Measurements from ENCODE around the gene KCNQ1OT1.

KCNQ1OT1 gene

DNA sequence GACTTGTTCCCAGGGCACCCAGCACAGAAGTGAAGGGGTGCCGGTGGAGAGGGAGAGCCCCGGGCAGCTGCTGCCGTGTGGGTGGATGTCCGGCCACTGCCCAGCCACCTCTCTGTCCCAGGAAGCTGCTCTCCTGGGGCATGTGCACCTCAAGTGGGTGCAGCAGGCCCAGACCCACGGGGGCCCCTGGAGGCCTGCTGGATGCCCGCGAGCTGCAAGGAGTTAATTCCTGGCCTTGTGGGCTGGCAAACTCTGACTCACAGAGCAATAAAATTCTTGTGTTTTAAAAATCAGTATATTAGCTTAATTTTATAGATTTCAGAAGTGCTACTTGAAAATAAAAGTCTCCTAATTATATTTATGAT, 37.4 kb upstream of the KCNQ1OT1 start:
- DNase-seq (ENCODE audit: low read depth in 4 of 4, low spot score in 1 of 4) = no peak

DNA sequence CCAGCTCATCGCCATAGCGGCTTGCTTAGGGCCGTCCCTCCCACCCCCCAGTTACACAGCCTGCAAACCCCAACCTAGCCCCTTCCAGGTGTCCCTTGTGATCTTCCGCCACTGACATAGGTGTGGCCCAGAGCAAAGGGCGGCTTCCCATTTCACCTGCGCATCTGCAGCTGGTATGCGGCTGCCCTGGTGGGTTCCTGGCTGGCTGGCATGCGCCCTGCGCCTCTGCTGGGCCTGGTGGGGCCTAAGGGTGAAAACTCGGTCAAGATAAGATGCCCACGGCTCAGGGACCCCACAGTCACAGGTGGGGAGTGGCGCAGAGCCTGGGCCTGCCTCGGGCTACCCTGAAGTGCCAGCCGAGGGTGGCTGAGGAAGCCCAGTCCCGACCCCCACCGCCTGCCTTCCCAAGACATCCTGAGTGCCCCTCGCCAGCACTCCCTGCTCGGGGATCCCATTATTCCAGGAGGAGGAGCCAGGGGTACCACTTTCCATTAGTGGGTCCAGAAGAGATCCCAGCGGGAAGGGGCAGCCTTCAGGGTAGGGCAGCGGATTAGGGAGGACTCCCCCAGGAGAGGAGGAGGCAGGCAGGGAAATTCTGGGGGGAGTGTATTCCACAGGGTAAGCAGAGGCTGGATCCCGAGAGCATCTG, 36.9 kb upstream of the KCNQ1OT1 start:
- no peak for DNase-seq (ENCODE audit: low read depth in 4 of 4, low spot score in 1 of 4)

DNA sequence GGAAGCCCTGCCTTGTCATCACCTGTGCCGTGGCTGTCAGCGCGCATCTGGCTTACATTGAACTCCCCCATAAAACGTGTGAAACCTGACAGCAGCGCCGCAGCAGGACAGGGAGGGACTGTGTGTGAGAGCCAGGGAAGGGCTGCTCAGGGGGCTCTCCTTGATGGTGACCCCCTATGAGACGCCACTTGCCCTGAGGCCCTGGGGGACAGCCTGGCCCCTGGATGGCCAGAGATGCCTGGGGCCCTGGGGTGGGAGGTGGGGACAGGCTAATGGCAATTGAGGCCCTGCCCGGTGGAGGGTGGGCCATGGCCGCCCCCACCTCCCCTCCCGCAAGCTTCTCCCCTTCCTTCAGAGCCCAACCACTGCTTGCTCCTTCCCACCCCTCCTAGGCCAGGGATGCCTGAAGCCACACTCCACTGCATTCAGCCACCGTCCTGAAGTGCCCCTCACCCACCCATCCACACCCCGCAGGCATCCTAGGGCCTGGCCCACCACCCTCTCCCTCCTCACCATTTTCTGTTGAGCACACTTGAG, 35.3 kb upstream of the KCNQ1OT1 start:
- no peak for DNase-seq (ENCODE audit: low read depth in 4 of 4, low spot score in 1 of 4)

DNA sequence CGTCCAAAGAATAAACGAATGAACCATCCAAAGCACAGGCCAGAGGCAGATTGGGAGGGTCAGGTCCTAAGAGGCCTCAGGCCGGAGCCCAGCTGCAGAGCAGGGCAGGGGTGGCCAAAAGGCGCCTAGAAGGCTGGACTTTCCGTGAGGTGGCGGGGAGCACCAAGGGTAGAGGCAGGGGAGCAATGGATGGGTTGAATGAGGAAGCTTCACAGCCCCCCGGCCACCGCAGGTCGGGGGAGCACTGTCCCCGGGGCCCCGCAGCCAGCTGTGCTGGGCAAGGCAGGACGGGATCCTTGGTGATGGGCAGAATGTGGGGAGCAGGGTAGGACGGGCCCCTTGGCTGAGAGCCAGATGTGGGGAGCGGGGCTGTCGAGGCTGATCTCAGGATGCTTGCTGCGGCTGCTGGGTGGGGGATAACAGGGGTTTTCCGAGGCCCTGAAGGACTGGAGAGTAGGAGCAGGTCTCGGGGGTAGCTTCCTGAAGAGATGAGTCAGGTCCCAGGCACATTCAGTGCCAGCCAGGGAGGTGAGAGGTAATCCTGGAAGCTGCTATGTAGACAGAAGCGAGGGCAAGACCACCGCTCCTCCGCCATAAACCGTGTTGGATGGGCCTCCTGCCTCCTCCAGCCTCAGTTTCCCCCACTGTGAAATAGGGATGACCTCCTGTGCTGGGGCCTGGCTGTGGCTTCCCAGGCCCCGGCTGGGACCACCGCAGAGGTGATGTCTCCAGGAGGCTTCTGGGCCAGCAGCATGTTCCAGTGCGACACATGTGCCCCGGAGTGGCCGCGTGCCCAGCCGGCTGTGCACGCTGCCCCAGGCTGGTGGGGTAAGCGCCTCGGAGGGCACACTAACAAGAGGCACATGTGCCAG, 34.6 kb upstream of the KCNQ1OT1 start:
- DNase-seq (ENCODE audit: low read depth in 4 of 4, low spot score in 1 of 4) = no peak

DNA sequence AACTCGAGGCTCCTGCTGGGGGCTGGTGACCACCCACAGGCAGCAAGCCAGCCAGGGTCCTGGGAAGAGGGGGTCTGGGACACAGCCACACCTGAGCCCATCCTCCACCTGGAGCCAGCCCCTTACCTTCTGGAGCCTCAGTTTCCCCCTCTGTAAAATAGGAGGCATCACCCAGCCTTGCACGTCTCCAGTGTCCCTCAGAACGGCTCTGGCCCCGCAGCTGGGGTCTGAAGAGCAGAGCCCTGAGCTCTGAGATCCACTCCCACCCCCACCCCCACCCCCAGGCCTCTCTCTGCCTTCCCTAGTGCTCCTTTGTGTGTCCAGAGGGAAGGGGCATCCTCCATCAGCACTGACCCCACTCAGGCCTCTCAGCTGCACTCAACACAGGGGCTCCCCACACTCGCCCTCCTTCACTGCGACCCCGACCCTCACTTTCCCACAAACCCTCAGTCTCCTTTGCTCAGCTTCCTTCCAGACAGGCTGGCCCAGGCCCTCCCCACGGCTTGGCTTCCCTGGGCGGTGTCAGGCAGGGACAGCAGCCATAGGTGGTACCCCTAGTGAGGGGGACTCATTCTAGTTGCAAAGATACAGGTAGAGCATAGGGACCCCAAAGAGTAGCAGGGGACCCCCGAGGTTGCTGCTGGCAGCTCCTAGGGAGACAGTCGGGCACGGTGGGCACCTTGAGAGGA, 33.3 kb upstream of the KCNQ1OT1 start:
- DNase-seq (ENCODE audit: low read depth in 4 of 4, low spot score in 1 of 4) = no peak

DNA sequence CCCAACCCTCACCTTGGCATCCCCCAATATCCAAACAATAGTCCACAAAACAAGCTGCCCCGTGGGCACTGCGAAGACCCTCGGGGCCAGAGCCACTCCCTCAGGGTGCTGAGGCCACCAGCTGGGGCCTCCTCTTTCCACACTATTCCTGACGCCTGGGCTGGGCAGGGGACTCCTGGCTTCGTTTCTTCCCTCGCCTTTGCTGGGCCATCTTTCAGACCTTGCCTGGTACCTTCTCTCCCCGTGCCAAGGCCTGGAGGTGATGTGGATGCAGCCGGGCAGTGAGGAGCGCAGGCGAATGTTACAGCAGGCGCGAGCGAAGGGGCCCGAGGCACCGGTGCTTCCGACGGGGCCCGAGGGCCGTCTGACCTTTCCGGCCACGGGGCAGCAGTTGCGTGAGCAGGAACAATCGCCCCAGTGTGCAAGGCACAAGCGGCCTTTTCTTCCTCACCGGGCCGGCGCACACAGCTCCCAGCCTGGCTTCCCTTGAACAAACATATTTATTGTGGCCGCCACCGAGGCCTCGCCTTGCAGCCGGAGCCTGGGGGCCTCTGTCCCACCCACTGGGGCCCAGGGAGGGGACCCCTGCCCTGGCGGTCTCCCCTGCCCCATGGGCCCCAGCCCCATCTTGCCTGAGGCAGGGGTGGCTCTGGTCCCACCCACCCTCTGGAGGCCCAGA, 32.6 kb upstream of the KCNQ1OT1 start:
- no peak for DNase-seq (ENCODE audit: low read depth in 4 of 4, low spot score in 1 of 4)

DNA sequence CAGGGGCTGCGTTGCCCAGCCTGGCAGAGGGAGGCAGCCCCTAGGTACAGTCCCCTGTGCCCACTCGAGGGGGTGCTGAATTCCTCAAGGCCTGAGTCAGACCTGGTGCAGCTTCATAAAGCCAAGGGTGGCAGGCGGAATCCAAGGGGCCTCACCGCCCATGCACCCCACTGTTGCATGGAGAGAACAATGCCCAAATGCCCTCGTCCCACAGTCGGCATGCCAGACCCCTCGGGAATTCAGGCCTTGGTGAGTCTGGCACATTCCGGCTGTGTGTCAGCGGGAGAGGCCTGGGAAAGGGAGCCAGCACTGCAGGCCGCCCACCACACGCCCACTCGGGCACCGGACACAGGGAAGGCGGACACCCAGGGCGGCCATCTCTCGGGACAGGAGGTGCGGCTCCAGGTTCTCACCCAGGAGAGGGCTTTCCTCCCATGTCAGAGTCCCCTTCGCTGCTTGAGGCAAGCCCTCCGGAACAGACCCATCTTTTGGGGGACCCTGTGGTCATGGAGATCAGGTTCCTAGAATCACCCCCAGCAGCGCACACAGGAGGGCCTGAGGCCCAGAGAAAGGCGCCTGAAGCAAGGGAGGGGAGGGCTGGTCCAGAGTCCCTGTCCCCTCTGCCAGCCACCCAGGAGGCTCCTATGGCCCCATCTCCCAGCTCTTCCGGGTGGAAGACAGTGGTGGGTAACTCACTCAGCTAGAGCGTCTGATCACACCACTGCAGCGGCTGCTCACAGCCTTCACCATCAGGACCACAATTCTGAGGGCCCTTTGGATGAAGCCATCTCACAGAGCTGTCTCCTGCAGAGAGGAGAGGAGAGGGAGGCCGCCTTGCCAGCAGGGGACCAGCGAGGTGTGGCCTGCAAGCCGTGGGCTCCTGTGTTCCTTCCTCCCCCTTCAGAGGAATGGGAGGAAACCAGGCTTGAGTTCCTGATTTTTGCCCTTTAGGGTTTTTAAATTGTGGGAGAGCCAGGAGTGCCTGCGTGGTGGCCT, 31.6 kb upstream of the KCNQ1OT1 start:
- no peak for DNase-seq (ENCODE audit: low read depth in 4 of 4, low spot score in 1 of 4)

DNA sequence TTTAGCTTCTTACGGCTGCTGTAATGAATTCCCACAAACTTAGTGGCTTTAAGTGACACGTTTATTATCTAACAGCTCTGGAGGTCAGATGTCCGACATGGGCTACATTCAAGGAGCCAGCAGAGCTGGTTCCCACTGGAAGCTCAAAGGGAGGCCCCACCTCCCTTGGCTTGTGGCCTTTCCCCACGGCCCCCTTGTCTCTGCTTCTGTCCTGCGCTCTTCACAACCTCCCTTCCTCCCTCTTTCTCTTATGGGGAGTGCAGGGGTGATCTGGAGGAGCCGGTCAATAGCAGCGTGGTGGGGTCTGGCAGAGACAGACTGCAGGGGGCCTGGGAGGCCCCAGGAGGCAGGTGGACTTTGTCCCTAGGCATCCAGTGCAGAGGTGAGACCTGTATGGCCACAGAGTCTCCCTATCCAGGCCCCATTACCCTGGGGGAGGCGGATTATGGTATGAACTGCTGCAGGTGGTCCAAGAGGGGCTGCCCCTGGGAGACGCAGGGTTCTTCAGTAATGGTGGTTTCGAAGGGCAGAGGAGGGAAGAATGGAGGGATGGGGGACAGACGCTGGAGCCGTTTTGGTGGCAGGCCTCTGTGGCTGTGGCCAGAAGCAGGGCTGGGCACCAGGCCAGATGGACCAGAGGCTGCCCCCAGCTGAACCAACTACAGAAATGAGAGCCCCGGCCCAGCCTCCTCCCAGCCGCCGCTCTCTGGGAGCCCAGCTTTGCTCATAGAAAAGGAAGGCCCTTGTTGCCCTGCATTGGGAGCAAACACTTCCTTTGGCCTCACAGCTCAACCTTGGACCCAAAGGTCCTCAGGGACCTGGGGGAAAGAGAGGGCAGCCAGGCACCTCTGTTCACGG, 30.7 kb upstream of the KCNQ1OT1 start:
- no peak for DNase-seq (ENCODE audit: low read depth in 4 of 4, low spot score in 1 of 4)

DNA sequence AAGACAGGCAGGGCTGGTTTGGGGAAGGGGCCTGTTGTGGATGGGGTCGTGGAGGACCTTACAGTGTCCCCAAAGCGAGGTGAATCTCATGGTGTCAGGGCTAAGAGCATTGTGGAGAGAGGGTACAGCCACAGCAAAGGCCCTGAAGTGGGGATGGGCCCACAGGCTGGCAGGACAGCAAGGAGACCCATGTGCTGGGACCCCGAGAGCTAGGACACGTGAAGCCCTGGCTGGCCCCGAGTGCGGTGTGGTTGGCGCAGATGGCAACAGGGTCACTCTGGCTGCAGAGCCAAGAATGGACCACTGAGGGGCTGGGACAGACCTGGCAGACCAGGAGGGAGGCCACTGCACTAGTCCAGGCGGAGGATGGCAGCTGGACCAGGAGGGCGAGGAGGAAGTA, 30.0 kb upstream of the KCNQ1OT1 start:
- no peak for DNase-seq (ENCODE audit: low read depth in 4 of 4, low spot score in 1 of 4)

DNA sequence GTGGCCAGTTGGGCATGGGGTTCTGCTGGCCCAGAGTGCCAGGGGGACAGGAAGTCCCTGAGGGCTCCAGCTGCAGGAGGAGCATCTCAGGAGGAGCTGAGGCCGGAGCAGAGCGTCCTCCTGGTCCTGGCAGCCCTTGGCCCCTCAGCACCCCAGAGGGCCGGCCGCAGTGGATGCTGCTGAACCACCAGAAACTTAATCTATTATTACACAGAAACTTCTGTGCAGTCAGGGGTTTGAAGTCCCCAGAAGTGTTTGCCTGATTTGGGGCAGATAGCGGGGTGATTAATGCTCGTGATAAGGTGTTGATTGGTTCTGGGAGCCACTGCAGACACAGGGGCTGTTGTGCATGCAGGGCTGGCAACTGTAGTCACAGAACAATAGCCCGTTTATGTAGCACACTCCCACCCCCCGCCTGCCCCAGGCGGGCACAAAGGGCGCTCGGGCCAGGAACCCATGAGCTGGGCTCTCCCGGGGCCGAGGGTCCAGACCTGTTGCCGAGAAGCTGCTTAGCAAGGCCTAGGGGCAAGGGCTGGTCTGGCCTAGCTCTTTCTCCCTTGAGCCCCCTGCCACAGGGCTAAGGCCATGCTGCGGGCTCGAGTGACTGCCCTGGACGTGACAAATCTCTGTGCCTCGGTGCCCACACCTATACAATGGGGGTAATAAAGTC, 29.0 kb upstream of the KCNQ1OT1 start:
- no peak for DNase-seq (ENCODE audit: low read depth in 4 of 4, low spot score in 1 of 4)

DNA sequence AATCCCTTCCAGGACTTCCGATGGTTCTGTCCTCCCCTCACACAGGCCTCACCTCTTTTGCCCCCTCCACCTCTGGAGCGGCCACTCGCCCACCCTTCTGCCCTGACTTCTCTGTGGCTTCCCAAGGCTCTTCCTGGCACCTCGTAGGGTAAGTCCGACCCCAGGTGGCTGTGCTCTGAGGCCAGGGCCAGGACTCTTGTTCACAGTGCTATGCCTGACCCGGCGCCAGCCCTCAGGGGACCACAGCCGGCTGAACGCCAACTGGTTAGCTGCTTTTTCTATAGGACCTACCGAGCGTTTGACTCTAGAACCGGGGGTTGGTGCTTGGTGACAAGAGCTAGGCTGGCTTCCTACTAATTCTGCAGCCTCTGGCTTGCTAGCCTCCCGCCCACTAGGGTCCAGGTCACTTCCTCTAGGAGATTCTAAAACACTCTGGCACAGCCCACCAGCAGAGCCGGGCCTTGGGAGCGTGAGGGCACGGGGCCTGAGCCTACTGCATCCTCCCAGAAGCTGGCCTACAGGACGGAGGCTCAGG, 28.4 kb upstream of the KCNQ1OT1 start:
- no peak for DNase-seq (ENCODE audit: low read depth in 4 of 4, low spot score in 1 of 4)

DNA sequence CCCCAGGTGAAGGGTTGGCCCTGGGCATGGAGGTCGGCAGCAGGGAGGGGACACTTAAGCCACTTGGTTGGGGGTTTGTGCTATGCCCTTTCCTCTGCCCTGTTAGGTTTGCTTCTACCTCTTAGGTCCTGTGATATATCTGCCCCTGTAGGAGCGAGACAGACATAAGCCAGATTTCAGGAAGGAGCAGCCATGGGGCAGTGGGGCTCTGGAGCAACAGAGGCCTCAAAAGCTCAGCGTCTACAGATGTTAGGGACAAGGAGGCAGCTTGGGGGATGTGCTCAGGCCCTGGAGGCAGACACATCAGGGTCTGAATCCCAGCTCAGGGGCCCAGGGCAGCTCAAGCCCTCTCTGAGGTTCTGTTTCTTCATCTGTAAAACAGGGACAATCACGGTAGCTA, 27.2 kb upstream of the KCNQ1OT1 start:
- no peak for DNase-seq (ENCODE audit: low read depth in 4 of 4, low spot score in 1 of 4)

DNA sequence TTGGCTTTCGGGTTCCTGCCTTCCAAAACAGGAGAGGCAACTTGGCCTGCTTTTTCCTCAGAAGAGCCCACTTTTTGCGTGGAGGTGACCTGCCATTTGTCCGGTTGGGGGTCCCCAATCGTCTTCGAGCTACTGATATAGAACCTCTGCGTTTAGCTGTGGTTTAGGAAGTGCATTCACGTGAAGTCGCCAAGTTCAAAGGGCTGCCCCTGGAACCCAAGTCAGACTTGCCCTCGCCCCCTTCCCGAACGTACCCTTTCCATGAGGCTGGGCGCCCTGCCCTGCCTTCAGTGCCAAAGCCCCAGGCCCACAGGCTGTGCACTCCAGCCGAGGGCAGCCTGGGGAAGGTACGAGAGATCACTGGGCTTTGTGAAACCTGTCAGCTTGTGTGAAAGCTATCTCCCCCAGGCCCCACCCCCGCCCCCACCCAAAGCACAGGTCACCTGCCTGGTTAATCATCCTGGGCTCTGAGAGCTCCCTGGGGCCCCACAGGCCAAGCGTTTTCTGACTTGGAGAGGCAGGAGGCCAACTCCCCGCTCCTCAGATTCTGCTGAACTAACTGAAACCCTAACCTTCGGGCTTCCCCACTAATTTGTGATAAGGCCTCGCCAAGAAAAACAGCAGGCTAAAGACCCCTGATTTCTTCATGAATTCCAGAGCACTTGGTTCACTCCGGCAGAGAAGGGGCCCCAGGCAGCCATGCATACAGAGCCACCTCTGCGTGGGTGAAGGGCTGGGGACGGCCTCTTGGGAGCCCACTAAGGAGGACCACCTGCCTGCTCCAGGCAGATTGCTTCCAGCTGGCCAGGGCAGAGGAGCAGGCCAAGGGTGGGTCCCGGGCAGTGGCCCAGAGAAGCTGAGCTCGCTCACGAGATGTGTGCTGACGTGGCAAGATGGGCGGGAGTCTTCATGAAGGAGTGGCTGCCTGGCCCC, 25.8 kb upstream of the KCNQ1OT1 start:
- no peak for DNase-seq (ENCODE audit: low read depth in 4 of 4, low spot score in 1 of 4)

DNA sequence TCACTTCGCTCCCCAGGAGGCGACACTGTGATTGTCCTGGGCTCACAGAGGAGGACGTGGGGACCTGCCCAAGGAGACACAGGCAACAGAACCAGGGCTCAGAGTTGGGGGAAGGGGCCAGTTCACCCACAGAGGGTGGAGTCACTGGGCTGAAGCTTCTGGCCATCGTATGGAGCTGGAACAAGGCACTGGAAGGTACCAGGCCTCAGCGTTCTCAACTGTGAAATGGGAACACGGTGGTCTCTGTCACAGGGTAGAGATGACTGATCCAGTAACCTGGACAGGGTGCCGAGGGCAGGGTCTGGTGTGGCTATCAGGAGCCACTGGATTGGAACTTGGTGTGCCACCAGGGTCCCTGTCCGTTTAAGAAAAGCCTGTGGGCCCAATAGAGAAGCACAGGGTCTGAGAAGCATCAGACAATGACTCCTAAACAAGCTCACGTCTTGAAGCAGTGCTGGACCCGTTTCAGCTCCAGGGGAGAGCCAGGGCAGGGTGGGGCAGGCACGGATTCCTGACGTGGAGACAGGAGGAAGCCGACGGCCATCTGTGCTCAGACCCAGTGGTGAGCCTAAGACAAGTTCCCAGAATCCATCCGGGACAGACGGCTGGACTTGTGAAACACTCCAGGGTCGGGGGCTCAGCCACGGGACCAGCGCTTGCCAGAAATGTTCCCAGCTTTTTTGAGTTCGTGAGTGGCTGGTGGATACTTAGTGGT, 25.0 kb upstream of the KCNQ1OT1 start:
- DNase-seq (ENCODE audit: low read depth in 4 of 4, low spot score in 1 of 4) = no peak

DNA sequence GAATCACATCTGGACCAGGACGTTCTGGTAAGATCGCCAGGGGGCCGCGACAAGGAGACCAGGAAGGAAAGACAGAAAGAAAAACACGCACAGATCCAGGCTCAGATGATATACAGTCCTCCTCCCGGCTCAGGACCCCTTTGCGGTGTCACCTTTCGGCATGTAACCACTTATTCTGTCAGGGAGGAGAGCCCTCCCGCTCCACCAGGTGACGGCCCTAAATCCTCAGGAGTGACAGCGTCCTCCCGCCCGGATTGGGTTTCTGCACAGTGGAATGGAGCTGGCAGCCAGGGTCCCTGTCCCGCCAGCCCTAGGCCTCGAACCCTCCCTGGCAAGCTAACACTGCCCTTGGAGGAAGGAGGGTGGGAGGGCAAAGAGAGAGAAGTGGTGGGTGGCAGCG, 24.3 kb upstream of the KCNQ1OT1 start:
- no peak for DNase-seq (ENCODE audit: low read depth in 4 of 4, low spot score in 1 of 4)

DNA sequence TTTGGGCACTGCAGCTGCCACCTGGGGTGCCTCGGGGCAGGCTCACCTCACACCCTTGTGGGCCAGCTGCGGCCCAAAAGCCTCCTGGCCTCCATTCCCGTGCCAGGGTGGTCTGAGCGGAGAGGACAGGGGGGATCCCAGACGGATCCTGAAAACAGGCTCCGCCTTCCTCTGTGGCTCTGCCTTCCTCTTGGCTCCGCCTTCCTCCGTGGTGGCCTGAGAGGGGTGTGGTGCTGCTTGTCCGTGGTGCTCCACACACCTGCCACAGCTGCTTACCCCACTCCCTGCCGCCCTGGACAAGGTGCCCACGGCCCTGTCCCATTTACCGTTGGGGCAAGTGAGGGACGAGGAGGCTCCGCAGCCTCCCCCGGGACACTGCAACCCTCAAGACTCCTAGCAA, 23.2 kb upstream of the KCNQ1OT1 start:
- DNase-seq (ENCODE audit: low read depth in 4 of 4, low spot score in 1 of 4) = no peak

All from stimulated activated CD4-positive, alpha-beta T cell treated with anti-CD3 and anti-CD28 coated beads, Interleukin-1b, Interleukin-23, amount 100 ng/mL, for 24 hours (primary cell).